ENCODE measurements around the gene RTF1. TPM values are rescaled to one million over a fixed set of nuclear protein-coding genes. Genes with fewer than 3 reads are reported as not detected.

RTF1 gene
- total and polyA plus RNA-seq, 5 donors from 2014 or later, result 14.8 to 51.5 (median 21.0) TPM

- DNase-seq, result no peak
- peak overlapping the region in 1 of 3 donors; percentile 26 for H3K27ac Mint-ChIP-seq
These were observed 103.7 kb downstream of the RTF1 start for GRCh38 chr15:41520636-41521035.

GRCh38 chr15:41521614-41522013, 104.7 kb downstream of the RTF1 start:
- Histone ChIP-seq H3K4me1 (ENCODE audit: control insufficient read depth, insufficient read depth, low read length, poor library complexity, severe bottlenecking) (no peaks in the 10 kb centered on the region), H3K9me3 (ENCODE audit: control insufficient read depth in 2 of 2, low read length in 2 of 2) (no peaks in the 10 kb centered on the region), H3K36me3 (ENCODE audit: control insufficient read depth, insufficient read depth, low read length) (peaks cover 10% of the 10 kb centered on the region), H3K4me3 (ENCODE audit: low read depth, low read length) (no peak overlapping the region), H3K27me3 (ENCODE audit: control insufficient read depth, insufficient read depth, low read length) (no peaks in the 10 kb centered on the region), H3K27ac (ENCODE audit: insufficient read depth, low read length, poor library complexity, severe bottlenecking) (no peak overlapping the region)
- Mint-ChIP-seq H3K4me1 (peaks cover 0 to 5% (median 0%) of the 10 kb centered on the region in 4 donors), H3K27me3 (no peaks in the 10 kb centered on the region), H3K4me3 (no peak overlapping the region), H3K36me3 (peaks cover 34% of the 10 kb centered on the region), H3K9me3 (no peaks in the 10 kb centered on the region), H3K27ac (peak overlapping the region in 2 of 3 donors; percentile 54 to 88)
- DNase-seq (no peak), ATAC-seq (ENCODE audit: low read depth in 2 of 2) (no peak)

More at GRCh38 chr15:41520636-41521035, 103.7 kb downstream of the RTF1 start:
- Mint-ChIP-seq H3K4me1 (peaks cover 0 to 5% (median 0%) of the 10 kb centered on the region in 4 donors), H3K36me3 (peaks cover 32% of the 10 kb centered on the region), H3K4me3 (no peak overlapping the region), H3K27me3 (no peaks in the 10 kb centered on the region), H3K9me3 (no peaks in the 10 kb centered on the region)
- H3K4me1 ChIP-seq (ENCODE audit: control insufficient read depth, insufficient read depth, low read length, poor library complexity, severe bottlenecking), result no peaks in the 10 kb centered on the region
- H3K36me3 ChIP-seq (ENCODE audit: control insufficient read depth, insufficient read depth, low read length), result peaks cover 4% of the 10 kb centered on the region
- no peaks in the 10 kb centered on the region for H3K9me3 ChIP-seq (ENCODE audit: control insufficient read depth in 2 of 2, low read length in 2 of 2)
- no peak overlapping the region for H3K4me3 ChIP-seq (ENCODE audit: low read depth, low read length)
- no peak overlapping the region for H3K27ac ChIP-seq (ENCODE audit: insufficient read depth, low read length, poor library complexity, severe bottlenecking)
- no peak for ATAC-seq (ENCODE audit: low read depth in 2 of 2)
- H3K27me3 ChIP-seq (ENCODE audit: control insufficient read depth, insufficient read depth, low read length), result no peaks in the 10 kb centered on the region

GRCh38 chr15:41523097-41523496, 106.2 kb downstream of the RTF1 start:
- Histone ChIP-seq H3K27ac (ENCODE audit: insufficient read depth, low read length, poor library complexity, severe bottlenecking) (no peak overlapping the region), H3K9me3 (ENCODE audit: control insufficient read depth in 2 of 2, low read length in 2 of 2) (no peaks in the 10 kb centered on the region), H3K36me3 (ENCODE audit: control insufficient read depth, insufficient read depth, low read length) (peaks cover 24% of the 10 kb centered on the region), H3K27me3 (ENCODE audit: control insufficient read depth, insufficient read depth, low read length) (no peaks in the 10 kb centered on the region), H3K4me3 (ENCODE audit: low read depth, low read length) (no peak overlapping the region), H3K4me1 (ENCODE audit: control insufficient read depth, insufficient read depth, low read length, poor library complexity, severe bottlenecking) (no peaks in the 10 kb centered on the region)
- Mint-ChIP-seq H3K27me3 (no peaks in the 10 kb centered on the region), H3K36me3 (peaks cover 31% of the 10 kb centered on the region), H3K27ac (no peak overlapping the region), H3K4me1 (peaks cover 0 to 3% (median 0%) of the 10 kb centered on the region in 4 donors), H3K4me3 (no peak overlapping the region), H3K9me3 (no peaks in the 10 kb centered on the region)
- ATAC-seq (ENCODE audit: low read depth in 2 of 2) (no peak), DNase-seq (no peak)

DNA sequence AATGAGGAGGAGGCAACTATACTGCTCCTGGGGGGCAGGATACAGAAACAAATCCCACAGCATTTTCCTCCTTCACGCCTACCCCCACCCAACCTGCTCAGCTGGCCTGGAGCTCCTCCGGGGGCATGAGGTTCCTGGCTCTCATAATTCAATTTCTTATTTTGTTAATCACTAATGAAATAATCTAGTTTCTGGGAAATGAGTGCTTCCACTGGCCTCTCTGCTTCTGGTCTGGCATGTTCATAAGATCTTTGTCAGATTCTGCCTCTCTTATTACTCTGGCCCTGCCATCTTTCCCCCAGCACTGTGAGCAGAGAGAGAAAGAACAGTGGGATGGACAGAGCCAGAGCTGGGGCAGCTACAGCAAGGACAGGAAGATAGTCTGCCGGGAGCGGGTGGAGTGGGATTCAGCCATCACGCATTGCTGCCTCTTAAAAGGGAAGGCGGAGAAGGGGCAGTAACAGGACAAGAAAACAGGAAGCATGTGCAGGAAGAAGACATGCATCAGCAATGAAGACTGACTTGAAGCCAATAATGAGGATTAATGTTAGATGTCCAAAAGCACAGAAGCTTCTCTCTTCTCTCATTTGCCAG, 113.6 kb downstream of the RTF1 start:
- DNase-seq (no peak), ATAC-seq (ENCODE audit: low read depth in 2 of 2) (no peak)
- Histone ChIP-seq H3K9me3 (ENCODE audit: control insufficient read depth in 2 of 2, low read length in 2 of 2) (no peaks in the 10 kb centered on the region), H3K36me3 (ENCODE audit: control insufficient read depth, insufficient read depth, low read length) (peaks cover 68% of the 10 kb centered on the region), H3K4me3 (ENCODE audit: low read depth, low read length) (no peak overlapping the region), H3K27me3 (ENCODE audit: control insufficient read depth, insufficient read depth, low read length) (no peaks in the 10 kb centered on the region), H3K27ac (ENCODE audit: insufficient read depth, low read length, poor library complexity, severe bottlenecking) (no peak overlapping the region), H3K4me1 (ENCODE audit: control insufficient read depth, insufficient read depth, low read length, poor library complexity, severe bottlenecking) (no peaks in the 10 kb centered on the region)
- Mint-ChIP-seq H3K27me3 (no peaks in the 10 kb centered on the region), H3K36me3 (peaks cover 38% of the 10 kb centered on the region), H3K27ac (peak overlapping the region; percentile 16 to 87 (median 67)), H3K9me3 (no peaks in the 10 kb centered on the region), H3K4me3 (no peak overlapping the region), H3K4me1 (no peaks in the 10 kb centered on the region)

Other genes with a start within 250 kb of the RTF1 start
- not detected for gene EXD1, start 186.3 kb upstream of the RTF1 start, total RNA-seq
- not detected for gene EXD1, start 186.3 kb upstream of the RTF1 start, polyA plus RNA-seq
- 34.7 TPM for gene CHP1, start 185.8 kb upstream of the RTF1 start, total RNA-seq
- gene CHP1, start 185.8 kb upstream of the RTF1 start, polyA plus RNA-seq, result 10 to 100 TPM; 17.9 to 23.5 (median 19.3) TPM
- 0.96 TPM for gene OIP5, start 84.5 kb upstream of the RTF1 start, total RNA-seq
- gene OIP5, start 84.5 kb upstream of the RTF1 start, polyA plus RNA-seq, result 1 to 10 TPM in 3 of 4 donors, under 1 TPM in 1; 0.94 to 5.0 (median 2.7) TPM
- 24.4 TPM for gene NUSAP1, start 84.2 kb upstream of the RTF1 start, total RNA-seq
- 10 to 100 TPM in 3 of 4 donors, 1 to 10 TPM in 1; 9.9 to 30.8 (median 15.6) TPM for gene NUSAP1, start 84.2 kb upstream of the RTF1 start, polyA plus RNA-seq
- gene NDUFAF1, start 14.6 kb upstream of the RTF1 start, total RNA-seq, result 7.1 TPM
- gene NDUFAF1, start 14.6 kb upstream of the RTF1 start, polyA plus RNA-seq, result 10 to 100 TPM; 20.7 to 31.4 (median 27.7) TPM
- not detected for gene ITPKA, start 76.8 kb downstream of the RTF1 start, total RNA-seq
- gene ITPKA, start 76.8 kb downstream of the RTF1 start, polyA plus RNA-seq, result not detected
- 2.0 TPM for gene LTK, start 96.7 kb downstream of the RTF1 start, total RNA-seq
- gene LTK, start 96.7 kb downstream of the RTF1 start, polyA plus RNA-seq, result under 1 TPM; 0.17 to 0.59 (median 0.38) TPM
- 29.5 TPM for gene RPAP1, start 127.2 kb downstream of the RTF1 start, total RNA-seq
- 1 to 10 TPM; 4.7 to 9.1 (median 8.1) TPM for gene RPAP1, start 127.2 kb downstream of the RTF1 start, polyA plus RNA-seq
- gene TYRO3, start 142.1 kb downstream of the RTF1 start, total RNA-seq, result not detected
- under 1 TPM in 2 of 4 donors, not detected in 2; 0.16 to 0.82 TPM for gene TYRO3, start 142.1 kb downstream of the RTF1 start, polyA plus RNA-seq
- 46.9 TPM for gene MGA, start 243.3 kb downstream of the RTF1 start, total RNA-seq
- gene MGA, start 243.3 kb downstream of the RTF1 start, polyA plus RNA-seq, result 10 to 100 TPM; 10.4 to 16.1 (median 15.3) TPM